NCI-H524 (cell line): ENCODE measurements around the gene GSTO2.
"Not testable (repeated sequence)": the region's sequence is repeated elsewhere in the genome, so short reads cannot be mapped to it uniquely, and the experiment has no call there.

Experiments used
- DNase-seq, 2 experiments: peaks; one replicate each; lab custom pipeline; 2025; lab: John Stamatoyannopoulos, UW

GSTO2 gene

GRCh38 chr10:104268713-104269645 is at the start of gene GSTO2:
TSS of gene GSTO2 (plus strand) at chr10:104269184. CDS start at chr10:104274916, 5,732 bp downstream.
- peak; percentile 83 to 91 for DNase-seq

- no peak for DNase-seq
Measured at GRCh38 chr10:104220522-104220921, 48.5 kb upstream of the GSTO2 start.

- DNase-seq, result no peak
Measured at GRCh38 chr10:104223304-104223703, 45.7 kb upstream of the GSTO2 start.

- no peak for DNase-seq
Measured at GRCh38 chr10:104230490-104230889, 38.5 kb upstream of the GSTO2 start.

DNA sequence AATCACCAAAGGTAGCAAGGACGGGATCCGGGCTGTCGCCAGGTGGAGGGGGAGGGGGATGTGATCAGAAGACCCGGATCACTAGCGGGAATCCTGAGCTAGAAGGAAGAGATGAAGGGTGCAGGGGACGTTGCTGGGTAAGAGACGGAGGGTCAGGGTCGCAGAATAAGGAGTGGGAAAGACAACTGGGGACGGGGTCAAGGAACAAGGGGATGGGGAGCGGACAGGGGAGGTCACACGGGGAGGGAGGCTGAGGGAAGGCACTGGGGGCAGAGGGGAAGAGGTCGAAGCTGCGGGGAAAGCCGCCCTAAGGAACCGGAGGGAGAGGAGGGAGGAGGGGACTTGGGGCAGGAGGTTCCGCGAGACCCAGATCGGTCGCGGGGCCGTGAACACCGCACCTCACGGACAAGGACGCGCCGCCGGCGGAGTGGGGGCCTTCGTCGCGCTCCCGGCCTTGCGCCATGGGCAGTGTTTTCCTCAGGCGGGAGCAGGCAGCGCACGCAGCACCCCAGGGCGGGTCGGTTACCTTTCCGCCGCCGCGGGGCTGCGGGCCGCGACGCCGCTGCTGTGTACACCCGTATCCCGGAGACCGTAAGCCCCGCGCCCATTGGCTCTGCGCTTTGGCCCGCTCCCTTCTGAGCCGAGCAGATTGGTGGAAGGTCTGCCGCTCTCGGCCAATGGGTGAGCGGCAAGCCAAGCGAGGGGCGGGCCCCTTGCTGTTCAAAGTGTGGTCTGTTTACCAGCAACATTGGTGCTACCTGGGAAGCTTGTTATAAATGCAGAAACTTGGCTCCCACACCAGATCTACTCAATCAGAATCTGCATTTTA is 37.0 kb upstream of the GSTO2 start, which contains the start of gene CFAP43:
TSS of gene CFAP43 (minus strand) at position 581 of the 829 bp plus-strand sequence. CDS start at position 463, 118 bp downstream.
- DNase-seq, result peak in 1 of 2 experiments; percentile 78

- no peak for DNase-seq
Measured at GRCh38 chr10:104232613-104233102, 36.3 kb upstream of the GSTO2 start.

GRCh38 chr10:104233817-104234216 is 35.2 kb upstream of the GSTO2 start:
- no peak for DNase-seq

- DNase-seq, result no peak
Measured at GRCh38 chr10:104234934-104235333, 34.0 kb upstream of the GSTO2 start.

DNA sequence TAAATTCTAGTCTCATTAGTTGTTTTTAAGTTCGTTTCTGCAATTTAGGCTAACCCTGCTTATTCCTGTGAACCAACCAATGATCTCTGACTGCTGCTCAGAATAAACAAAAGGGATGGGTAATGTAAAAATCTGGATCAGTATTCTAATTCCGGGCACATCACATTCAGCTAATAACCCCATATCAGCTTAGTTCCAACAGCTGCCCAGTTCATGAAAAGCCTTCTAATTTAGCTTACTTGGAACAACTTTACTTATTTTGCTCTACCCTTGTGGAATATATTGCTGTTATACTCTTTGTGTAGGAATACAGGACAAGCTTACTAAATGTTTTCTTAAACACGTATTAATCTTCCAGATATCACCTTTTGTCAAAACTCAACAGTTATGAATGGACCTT is 33.2 kb upstream of the GSTO2 start:
- DNase-seq, result no peak

GRCh38 chr10:104240078-104240477 is 28.9 kb upstream of the GSTO2 start:
- no peak for DNase-seq

DNA sequence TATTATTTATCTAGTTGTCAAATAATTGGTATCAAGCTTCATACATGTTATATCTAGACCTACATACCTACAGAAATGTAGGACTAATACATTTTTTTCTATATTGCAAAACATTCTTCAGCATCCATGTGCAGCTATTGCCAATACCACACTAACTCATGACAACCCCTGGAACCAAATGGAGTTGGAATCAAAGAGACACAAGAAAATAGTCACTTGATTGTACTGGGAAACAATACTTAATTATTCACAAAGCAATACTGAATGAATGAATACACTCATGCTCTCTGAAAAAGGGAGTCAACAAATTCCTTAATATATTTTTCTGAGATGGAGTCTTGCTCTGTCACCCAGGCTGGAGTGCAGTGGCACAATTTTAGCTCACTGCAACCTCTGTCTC is 26.4 kb upstream of the GSTO2 start:
- DNase-seq, result no peak

DNA sequence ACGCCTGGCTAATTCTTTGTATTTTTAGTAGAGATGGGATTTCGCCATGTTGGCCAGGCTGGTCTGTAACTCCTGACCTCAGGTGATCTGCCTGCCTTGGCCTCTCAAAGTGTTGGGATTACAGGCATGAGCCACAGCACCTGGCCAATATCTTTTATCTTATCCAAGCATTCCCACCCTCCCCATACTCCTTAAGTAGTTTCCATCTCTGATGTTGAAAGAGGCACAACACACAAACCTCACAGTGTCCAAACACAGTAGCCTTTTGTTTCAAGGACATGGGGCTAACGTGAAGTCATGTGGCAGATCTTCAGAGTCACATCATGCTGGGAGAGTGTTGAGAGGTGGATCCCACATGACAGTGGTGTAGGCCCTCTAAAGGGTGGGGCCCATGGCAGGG is 26.0 kb upstream of the GSTO2 start:
- not testable (repeated sequence) for DNase-seq

GRCh38 chr10:104243512-104243911 is 25.5 kb upstream of the GSTO2 start:
- DNase-seq, result no peak

GRCh38 chr10:104245066-104245632 is 23.8 kb upstream of the GSTO2 start:
- DNase-seq, result no peak

GRCh38 chr10:104246976-104247375 is 22.0 kb upstream of the GSTO2 start:
- no peak for DNase-seq

DNA sequence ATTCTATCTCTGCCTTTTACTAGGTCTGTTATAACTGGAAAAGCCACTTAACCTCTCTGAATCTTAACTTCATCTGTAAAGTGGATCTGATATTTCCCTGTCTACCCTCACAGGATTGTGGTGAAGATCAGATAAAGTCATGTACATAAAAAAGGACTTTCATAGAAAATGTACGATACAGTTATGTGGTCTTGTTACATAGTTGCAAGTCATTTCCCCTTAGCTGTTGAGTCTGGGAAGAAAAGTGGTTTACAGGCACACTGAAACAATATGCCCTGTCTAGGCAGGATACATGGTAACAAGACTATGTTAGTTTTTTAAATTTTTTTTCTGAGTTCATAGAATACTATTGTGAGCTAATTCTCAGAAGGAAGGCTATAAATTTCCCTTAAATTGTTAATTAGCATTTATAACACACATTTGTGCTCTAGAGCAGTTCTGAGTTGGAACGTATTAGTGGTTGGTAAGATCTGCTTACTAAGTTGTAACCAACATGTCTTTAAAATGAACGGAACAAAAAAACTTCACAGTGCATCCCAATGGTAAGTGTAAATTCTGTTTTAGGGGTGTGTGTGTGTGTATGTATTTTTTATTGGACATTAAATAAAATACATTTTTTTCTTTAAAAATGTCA is 21.4 kb upstream of the GSTO2 start:
- no peak for DNase-seq

- DNase-seq, result not testable (repeated sequence)
Measured at GRCh38 chr10:104248931-104249330, 20.1 kb upstream of the GSTO2 start.

- no peak for DNase-seq
Measured at GRCh38 chr10:104250371-104250770, 18.6 kb upstream of the GSTO2 start.

- no peak for DNase-seq
Measured at GRCh38 chr10:104251443-104251842, 17.5 kb upstream of the GSTO2 start.

- DNase-seq, result peak in 1 of 2 experiments; percentile 3
Measured at GRCh38 chr10:104252368-104252767, 16.6 kb upstream of the GSTO2 start.

GRCh38 chr10:104253106-104253505 is 15.9 kb upstream of the GSTO2 start:
- DNase-seq, result no peak
